RPMI8226 (cell line): ENCODE results near the gene ARF1.

ENCODE experiments used
- DNase-seq: peaks from one replicate; pipeline ENCODE4 v3.0.0-alpha.2; 2015

The ARF1 gene

GRCh38 chr1:228050571-228051231 is 31.8 kb upstream of the ARF1 start:
- no peak for DNase-seq

GRCh38 chr1:228058172-228058948 is 24.1 kb upstream of the ARF1 start:
- no peak for DNase-seq

- peak; percentile 80 for DNase-seq
These were observed 23.4 kb upstream of the ARF1 start for GRCh38 chr1:228058949-228059633.

- DNase-seq, result peak; percentile 90
These were observed 22.7 kb upstream of the ARF1 start for GRCh38 chr1:228059634-228060457.

GRCh38 chr1:228060458-228061190 is 21.9 kb upstream of the ARF1 start:
- DNase-seq, result peak; percentile 63

- no peak for DNase-seq
These were observed 21.0 kb upstream of the ARF1 start for GRCh38 chr1:228061411-228062084.

- no peak for DNase-seq
These were observed 20.3 kb upstream of the ARF1 start for GRCh38 chr1:228062085-228062791.

GRCh38 chr1:228062812-228063211 is 19.7 kb upstream of the ARF1 start:
- peak; percentile 64 for DNase-seq

- DNase-seq, result no peak
These were observed 19.0 kb upstream of the ARF1 start for GRCh38 chr1:228063251-228064191.

- DNase-seq, result no peak
These were observed 18.2 kb upstream of the ARF1 start for GRCh38 chr1:228064296-228064695.

GRCh38 chr1:228064741-228065542 is 17.6 kb upstream of the ARF1 start:
- DNase-seq, result no peak

- no peak for DNase-seq
These were observed 16.8 kb upstream of the ARF1 start for GRCh38 chr1:228065543-228066347.

- no peak for DNase-seq
These were observed 16.1 kb upstream of the ARF1 start for GRCh38 chr1:228066416-228066815.

- no peak for DNase-seq
These were observed 15.4 kb upstream of the ARF1 start for GRCh38 chr1:228066891-228067654.

GRCh38 chr1:228068359-228068758 is 14.1 kb upstream of the ARF1 start:
- no peak for DNase-seq

- no peak for DNase-seq
These were observed 12.3 kb upstream of the ARF1 start for GRCh38 chr1:228070173-228070572.

- no peak for DNase-seq
These were observed 11.7 kb upstream of the ARF1 start for GRCh38 chr1:228070851-228071250.
